GM19025 (cell line): ENCODE results near the gene PPP1R3E.

Experiments
- ATAC-seq: cut with Tn5 transposase; IDR thresholded peaks from one replicate; pipeline ENCODE4 v1.9.1; 2021; ENCODE audit warnings: mild to moderate bottlenecking, low read depth, moderate library complexity; ENCODE audit not compliant: unreplicated experiment

PPP1R3E gene

GRCh38 chr14:23323838-23324454 lies 21.3 kb upstream of the PPP1R3E start:
- no peak for ATAC-seq

- no peak for ATAC-seq
These were observed 20.2 kb upstream of the PPP1R3E start for GRCh38 chr14:23322568-23323517.

GRCh38 chr14:23321572-23322547 lies 19.2 kb upstream of the PPP1R3E start:
- ATAC-seq: peak; percentile 2

GRCh38 chr14:23320584-23321571 lies 18.2 kb upstream of the PPP1R3E start, which contains the start of gene PABPN1:
Gene PABPN1 (plus strand): TSS chr14:23321457. CDS start chr14:23321470, 13 bp downstream.
- peak; percentile 86 for ATAC-seq

GRCh38 chr14:23319746-23320583 lies 17.3 kb upstream of the PPP1R3E start:
- ATAC-seq: no peak

- ATAC-seq: no peak
These were observed 13.6 kb upstream of the PPP1R3E start for GRCh38 chr14:23316300-23316699.

GRCh38 chr14:23310546-23310945 lies 7.9 kb upstream of the PPP1R3E start:
- ATAC-seq: no peak

GRCh38 chr14:23308721-23309445 lies 6.2 kb upstream of the PPP1R3E start:
- no peak for ATAC-seq

GRCh38 chr14:23307687-23308644 lies 5.3 kb upstream of the PPP1R3E start:
- no peak for ATAC-seq

- ATAC-seq: no peak
These were observed 4.5 kb upstream of the PPP1R3E start for GRCh38 chr14:23307146-23307530.

GRCh38 chr14:23306412-23307145 lies 3.9 kb upstream of the PPP1R3E start, which contains the start of gene BCL2L2:
Gene BCL2L2 (plus strand): TSS chr14:23306833. CDS start chr14:23307768, 935 bp downstream.
- no peak for ATAC-seq

- ATAC-seq: peak; percentile 2
These were observed 730 bp downstream of the PPP1R3E start for GRCh38 chr14:23301969-23302289.

GRCh38 chr14:23301288-23301968 lies 1.2 kb downstream of the PPP1R3E start:
- ATAC-seq: peak; percentile 77

GRCh38 chr14:23300687-23301223 lies 1.9 kb downstream of the PPP1R3E start:
- ATAC-seq: no peak

- ATAC-seq: no peak
These were observed 2.5 kb downstream of the PPP1R3E start for GRCh38 chr14:23299986-23300686.
